Skeletal muscle tissue (tissue), 4 donors: ENCODE results near the gene TGM3. TPM values are rescaled to one million over a fixed set of nuclear protein-coding genes. Genes with fewer than 3 reads are reported as not detected.

Experiments used
- H3K27ac ChIP-seq: one replicate; pipeline ENCODE4 v1.7.0; 2013; ENCODE audit warnings: mild to moderate bottlenecking, low read depth, low read length, inconsistent platforms
- H3K27me3 ChIP-seq, 3 donors: one replicate each; pipeline ENCODE4 v1.7.0; 2013; ENCODE audit warnings: low read length in 3 of 3; ENCODE audit not compliant: control insufficient read depth in 3 of 3, insufficient read depth in 3 of 3
- H3K36me3 ChIP-seq, 3 donors: one replicate each; pipeline ENCODE4 v1.7.0; 2013; ENCODE audit warnings: low read length in 3 of 3; ENCODE audit not compliant: control insufficient read depth in 3 of 3, insufficient read depth in 3 of 3
- H3K4me1 ChIP-seq, 3 donors: one replicate each; pipeline ENCODE4 v1.7.0; 2013; ENCODE audit warnings: low read length in 3 of 3, mild to moderate bottlenecking in 3 of 3; ENCODE audit not compliant: control insufficient read depth in 3 of 3, insufficient read depth in 3 of 3
- H3K4me3 ChIP-seq, 3 donors: one replicate each; pipeline ENCODE4 v1.7.0; 2013; ENCODE audit warnings: low read length in 3 of 3
- H3K9ac ChIP-seq, 3 donors: one replicate each; pipeline ENCODE4 v1.7.0; 2013; ENCODE audit warnings: low read length in 3 of 3, mild to moderate bottlenecking in 3 of 3, moderate library complexity in 2 of 3, low read depth in 1 of 3
- H3K9me3 ChIP-seq, 3 donors: one replicate each; pipeline ENCODE4 v1.7.0; 2013; ENCODE audit warnings: low read length in 3 of 3; ENCODE audit not compliant: control insufficient read depth in 3 of 3
- total RNA-seq: library from RNA; depleted of rRNA; stranded (reverse); fragments of >200 nt; gene quantifications from one replicate; pipeline ENCODE4 v1.2.3, GENCODE V29; 2014
- donor health status: Osteomylitis.

The TGM3 gene
- total RNA-seq, 1 donor from 2014 or later: under 0.01 TPM

- no peaks in the 10 kb centered on the region for H3K4me1 ChIP-seq
- no peak overlapping the region for H3K4me3 ChIP-seq
- peaks cover 0 to 7% (median 0%) of the 10 kb centered on the region in 3 donors for H3K27me3 ChIP-seq
- H3K9ac ChIP-seq: no peak overlapping the region
- peaks cover 0 to 3% (median 0%) of the 10 kb centered on the region in 3 donors for H3K9me3 ChIP-seq
- no peak overlapping the region for H3K27ac ChIP-seq
- H3K36me3 ChIP-seq: no peaks in the 10 kb centered on the region
These were observed 11.9 kb upstream of the TGM3 start for GRCh38 chr20:2283706-2284423.

GRCh38 chr20:2285193-2285592 is 10.6 kb upstream of the TGM3 start:
- Histone ChIP-seq H3K4me3 (no peak overlapping the region), H3K9me3 (peaks cover 0 to 3% (median 0%) of the 10 kb centered on the region in 3 donors), H3K9ac (no peak overlapping the region), H3K36me3 (no peaks in the 10 kb centered on the region), H3K27me3 (no peaks in the 10 kb centered on the region), H3K4me1 (no peaks in the 10 kb centered on the region), H3K27ac (no peak overlapping the region)

GRCh38 chr20:2285613-2286012 is 10.2 kb upstream of the TGM3 start:
- no peaks in the 10 kb centered on the region for H3K36me3 ChIP-seq
- H3K9ac ChIP-seq: no peak overlapping the region
- H3K4me3 ChIP-seq: no peak overlapping the region
- no peak overlapping the region for H3K27ac ChIP-seq
- no peaks in the 10 kb centered on the region for H3K4me1 ChIP-seq
- no peaks in the 10 kb centered on the region for H3K27me3 ChIP-seq
- peaks cover 0 to 1% (median 0%) of the 10 kb centered on the region in 3 donors for H3K9me3 ChIP-seq

GRCh38 chr20:2287504-2287903 is 8.3 kb upstream of the TGM3 start:
- no peak overlapping the region for H3K27ac ChIP-seq
- no peaks in the 10 kb centered on the region for H3K36me3 ChIP-seq
- H3K4me1 ChIP-seq: no peaks in the 10 kb centered on the region
- no peak overlapping the region for H3K4me3 ChIP-seq
- no peak overlapping the region for H3K9ac ChIP-seq
- no peaks in the 10 kb centered on the region for H3K27me3 ChIP-seq
- H3K9me3 ChIP-seq: no peaks in the 10 kb centered on the region

- Histone ChIP-seq H3K4me3 (no peak overlapping the region), H3K9ac (no peak overlapping the region), H3K9me3 (no peaks in the 10 kb centered on the region), H3K36me3 (no peaks in the 10 kb centered on the region), H3K27me3 (peaks cover 0 to 3% (median 3%) of the 10 kb centered on the region in 3 donors), H3K27ac (no peak overlapping the region), H3K4me1 (no peaks in the 10 kb centered on the region)
These were observed 6.3 kb upstream of the TGM3 start for GRCh38 chr20:2289475-2289874.

- no peak overlapping the region for H3K27ac ChIP-seq
- no peak overlapping the region for H3K9ac ChIP-seq
- H3K36me3 ChIP-seq: no peaks in the 10 kb centered on the region
- H3K4me3 ChIP-seq: no peak overlapping the region
- H3K9me3 ChIP-seq: no peaks in the 10 kb centered on the region
- no peaks in the 10 kb centered on the region for H3K4me1 ChIP-seq
- H3K27me3 ChIP-seq: peaks cover 0 to 8% (median 6%) of the 10 kb centered on the region in 3 donors
These were observed 5.3 kb upstream of the TGM3 start for GRCh38 chr20:2290486-2290885.

- Histone ChIP-seq H3K9me3 (no peaks in the 10 kb centered on the region), H3K9ac (no peak overlapping the region), H3K36me3 (no peaks in the 10 kb centered on the region), H3K4me1 (peaks cover 0 to 3% (median 0%) of the 10 kb centered on the region in 3 donors), H3K4me3 (no peak overlapping the region), H3K27me3 (peaks cover 0 to 10% (median 10%) of the 10 kb centered on the region in 3 donors), H3K27ac (no peak overlapping the region)
These were observed 3.2 kb upstream of the TGM3 start for GRCh38 chr20:2292416-2293110.

- no peak overlapping the region for H3K27ac ChIP-seq
- no peaks in the 10 kb centered on the region for H3K36me3 ChIP-seq
- no peak overlapping the region for H3K4me3 ChIP-seq
- peaks cover 0 to 17% (median 14%) of the 10 kb centered on the region in 3 donors for H3K27me3 ChIP-seq
- no peaks in the 10 kb centered on the region for H3K9me3 ChIP-seq
- H3K9ac ChIP-seq: no peak overlapping the region
- peaks cover 0 to 3% (median 0%) of the 10 kb centered on the region in 3 donors for H3K4me1 ChIP-seq
These were observed 2.3 kb upstream of the TGM3 start for GRCh38 chr20:2293486-2293885.

- Histone ChIP-seq H3K36me3 (no peaks in the 10 kb centered on the region), H3K4me1 (peaks cover 0 to 3% (median 0%) of the 10 kb centered on the region in 3 donors), H3K27ac (no peak overlapping the region), H3K9ac (no peak overlapping the region), H3K9me3 (no peaks in the 10 kb centered on the region), H3K27me3 (peaks cover 0 to 19% (median 17%) of the 10 kb centered on the region in 3 donors), H3K4me3 (no peak overlapping the region)
These were observed 1.8 kb upstream of the TGM3 start for GRCh38 chr20:2293971-2294370.

- H3K9me3 ChIP-seq: no peaks in the 10 kb centered on the region
- H3K27ac ChIP-seq: no peak overlapping the region
- peaks cover 0 to 3% (median 0%) of the 10 kb centered on the region in 3 donors for H3K4me1 ChIP-seq
- H3K27me3 ChIP-seq: peaks cover under 1 to 22% (median 22%) of the 10 kb centered on the region in 3 donors
- H3K9ac ChIP-seq: no peak overlapping the region
- H3K4me3 ChIP-seq: no peak overlapping the region
- H3K36me3 ChIP-seq: no peaks in the 10 kb centered on the region
These were observed 515 bp upstream of the TGM3 start for GRCh38 chr20:2295286-2295685.
